SK-N-SH (cell line): ENCODE measurements around the gene PICALM. TPM values are rescaled to one million over a fixed set of nuclear protein-coding genes. Genes with fewer than 3 reads are reported as not detected.

Experiments used
- CTCF ChIA-PET: fragments of 300-600, 350-600 bp; formaldehyde crosslinking; extraction: SDS; loops from one replicate; lab custom pipeline; 2021; lab: Yijun Ruan, JAX
- POLR2A ChIA-PET: fragments of 350-600 bp; sonication (Branson Sonifier 250); formaldehyde crosslinking; extraction: SDS; loops from one replicate; lab custom pipeline; 2020; ENCODE audit warnings: antibody characterized with exemption, inconsistent platforms; lab: Yijun Ruan, JAX
- DNase-seq: peaks from one replicate; pipeline ENCODE4 v3.0.0; 2012
- H2AFZ ChIP-seq: fragments of 200-600 bp; sonication (generic); 2 replicates; pipeline ENCODE4 v1.8.1; 2016; ENCODE audit warnings: antibody characterized with exemption, mild to moderate bottlenecking, low read depth
- H3F3A ChIP-seq: fragments of 200-600 bp; sonication (generic); replicated peaks from 2 replicates; pipeline ENCODE3; 2016; ENCODE audit warnings: antibody characterized with exemption, mild to moderate bottlenecking; ENCODE audit not compliant: insufficient read depth
- H3K27ac ChIP-seq, 2 experiments: fragments of 200-500 bp in 1 of 2; fragments of 200-600 bp in 1 of 2; sonication (Bioruptor generic) in 1 of 2; sonication (generic), shearing (Covaris generic) in 1 of 2; 2 replicates each; pipeline versions ENCODE4 v1.5.1 to v1.6.1; 2014 to 2016; ENCODE audit warnings: low read depth in 2 of 2, inconsistent platforms in 1 of 2, low read length in 1 of 2, mild to moderate bottlenecking in 1 of 2, mixed read lengths in 1 of 2
- H3K27me3 ChIP-seq: fragments of 200-600 bp; sonication (generic), shearing (Covaris generic); 2 replicates; pipeline ENCODE4 v1.6.1; 2016; ENCODE audit warnings: mixed run types; ENCODE audit not compliant: insufficient read depth
- H3K36me3 ChIP-seq, 2 experiments: fragments of 200-500 bp in 1 of 2; fragments of 200-600 bp in 1 of 2; sonication (Bioruptor generic) in 1 of 2; sonication (generic) in 1 of 2; replicated peaks in 1 of 2; 2 replicates each; pipeline versions ENCODE3 to v1.5.1; 2014 to 2016; ENCODE audit warnings: low read length in 1 of 2, mild to moderate bottlenecking in 1 of 2; ENCODE audit not compliant: insufficient read depth in 2 of 2, control insufficient read depth in 1 of 2
- H3K4me1 ChIP-seq, 2 experiments: fragments of 200-500 bp in 1 of 2; fragments of 200-600 bp in 1 of 2; sonication (Bioruptor generic) in 1 of 2; sonication (generic), shearing (Covaris generic) in 1 of 2; 2 replicates each; pipeline versions ENCODE4 v1.5.1 to v1.6.1; 2014 to 2016; ENCODE audit warnings: low read depth in 1 of 2, low read length in 1 of 2, mixed run types in 1 of 2; ENCODE audit not compliant: insufficient read depth in 2 of 2, control insufficient read depth in 1 of 2
- H3K4me2 ChIP-seq: fragments of 200-600 bp; sonication (generic), shearing (Covaris generic); 2 replicates; pipeline ENCODE4 v1.6.1; 2017; ENCODE audit warnings: mixed run types
- H3K4me3 ChIP-seq, 2 experiments: fragments of 200-500 bp in 1 of 2; fragments of 200-600 bp in 1 of 2; sonication (Bioruptor generic) in 1 of 2; sonication (generic), shearing (Covaris generic) in 1 of 2; 2 replicates each; pipeline versions ENCODE4 v1.5.1 to v1.8.1; 2014 to 2016; ENCODE audit warnings: low read depth in 2 of 2, inconsistent platforms in 1 of 2, low read length in 1 of 2, mild to moderate bottlenecking in 1 of 2, mixed read lengths in 1 of 2, moderate library complexity in 1 of 2
- H3K79me2 ChIP-seq: fragments of 200-600 bp; sonication (generic); 2 replicates; pipeline ENCODE4 v1.8.1; 2017; ENCODE audit warnings: mild to moderate bottlenecking; ENCODE audit not compliant: insufficient read depth
- H3K9ac ChIP-seq: fragments of 200-600 bp; sonication (generic); 2 replicates; pipeline ENCODE4 v1.6.1; 2017; ENCODE audit warnings: mixed run types
- H3K9me2 ChIP-seq: fragments of 200-600 bp; sonication (generic); 2 replicates; pipeline ENCODE4 v1.6.1; 2017; ENCODE audit warnings: mixed run types
- H3K9me3 ChIP-seq: fragments of 200-600 bp; sonication (generic); 2 replicates; pipeline ENCODE4 v1.6.1; 2017; ENCODE audit warnings: mixed run types, mild to moderate bottlenecking, moderate library complexity
- H4K20me1 ChIP-seq: fragments of 200-600 bp; sonication (generic); 2 replicates; pipeline ENCODE4 v1.6.1; 2017; ENCODE audit warnings: mild to moderate bottlenecking, mixed run types; ENCODE audit not compliant: insufficient read depth
- CHD2 ChIP-seq: fragments of 150-350 bp; IDR thresholded peaks from 2 replicates; pipeline ENCODE4 v1.6.1; 2018; ENCODE audit warnings: low read length; ENCODE audit not compliant: partially characterized antibody
- CTCF ChIP-seq: fragments of 200-600 bp; sonication (generic); IDR thresholded peaks from 2 replicates; pipeline ENCODE4 v1.6.1; 2017; ENCODE audit warnings: antibody characterized with exemption, mild to moderate bottlenecking, moderate library complexity
- ELF1 ChIP-seq: IDR thresholded peaks from 2 replicates; pipeline ENCODE4 v1.4.0; 2012
- EP300 ChIP-seq, 2 experiments: IDR thresholded peaks; 2 replicates each; pipeline versions ENCODE4 v1.4.0 to v1.6.1; 2012; ENCODE audit warnings: borderline replicate concordance in 1 of 2, low read depth in 1 of 2, low read length in 1 of 2
- FOSL2 ChIP-seq: IDR thresholded peaks from 2 replicates; pipeline ENCODE4 v1.4.0; 2012; ENCODE audit warnings: low read depth, mild to moderate bottlenecking, moderate library complexity, borderline replicate concordance
- FOXM1 ChIP-seq: IDR thresholded peaks from 2 replicates; pipeline ENCODE4 v1.4.0; 2012; ENCODE audit warnings: low read depth, mild to moderate bottlenecking
- GABPA ChIP-seq: IDR thresholded peaks from 2 replicates; pipeline ENCODE4 v1.4.0; 2012; ENCODE audit warnings: low read depth, mild to moderate bottlenecking
- IRF3 ChIP-seq: fragments of 150-350 bp; IDR thresholded peaks from 2 replicates; pipeline ENCODE4 v1.6.1; 2016; ENCODE audit warnings: mild to moderate bottlenecking, low read depth, low read length
- JUND ChIP-seq: IDR thresholded peaks from 2 replicates; pipeline ENCODE4 v1.4.0; 2012
- MAX ChIP-seq: IDR thresholded peaks from 2 replicates; pipeline ENCODE4 v1.4.0; 2012; ENCODE audit warnings: low read depth
- MEF2A ChIP-seq: IDR thresholded peaks from 2 replicates; pipeline ENCODE4 v1.4.0; 2012; ENCODE audit warnings: low read depth, borderline replicate concordance
- NFIC ChIP-seq: IDR thresholded peaks from 2 replicates; pipeline ENCODE4 v1.4.0; 2012; ENCODE audit warnings: borderline replicate concordance
- NRF1 ChIP-seq: IDR thresholded peaks from 2 replicates; pipeline ENCODE4 v1.6.1; 2012; ENCODE audit warnings: low read depth, mild to moderate bottlenecking, low read length
- POLR2AphosphoS5 ChIP-seq: IDR thresholded peaks from 2 replicates; pipeline ENCODE4 v1.6.1; 2012; ENCODE audit warnings: low read depth, low read length
- RAD21 ChIP-seq: IDR thresholded peaks from 2 replicates; pipeline ENCODE4 v1.6.1; 2012; ENCODE audit warnings: mild to moderate bottlenecking, low read length
- RCOR1 ChIP-seq: fragments of 150-350 bp; IDR thresholded peaks from 2 replicates; pipeline ENCODE4 v1.6.1; 2017; ENCODE audit warnings: antibody characterized with exemption, low read length
- RXRA ChIP-seq: IDR thresholded peaks from 2 replicates; pipeline ENCODE4 v1.4.0; 2012; ENCODE audit warnings: low read depth, mild to moderate bottlenecking, borderline replicate concordance
- SIN3A ChIP-seq: IDR thresholded peaks from 2 replicates; pipeline ENCODE4 v1.6.1; 2012; ENCODE audit warnings: low read depth, mild to moderate bottlenecking, low read length, moderate library complexity, borderline replicate concordance
- SMC3 ChIP-seq: IDR thresholded peaks from 2 replicates; pipeline ENCODE4 v1.6.1; 2012; ENCODE audit warnings: low read depth, low read length, improper control_type of control experiment
- TCF12 ChIP-seq: IDR thresholded peaks from 2 replicates; pipeline ENCODE4 v1.4.0; 2012
- USF1 ChIP-seq: IDR thresholded peaks from 2 replicates; pipeline ENCODE4 v1.4.0; 2012; ENCODE audit warnings: low read depth, borderline replicate concordance
- YY1 ChIP-seq: IDR thresholded peaks from 2 replicates; pipeline ENCODE4 v1.4.0; 2012; ENCODE audit warnings: low read depth, mild to moderate bottlenecking
- ZBTB33 ChIP-seq: IDR thresholded peaks from 2 replicates; pipeline ENCODE4 v1.4.0; 2012; ENCODE audit warnings: low read depth, borderline replicate concordance
- WGBS: methylation state at CpG from one replicate; pipeline ENCODE4 v1.1.6; 2017; ENCODE audit warnings: low lambda C conversion rate; 5-methylcytosine and 5-hydroxymethylcytosine counted together
- polyA plus RNA-seq, 3 experiments: library from polyadenylated mRNA; depleted of rRNA; stranded (reverse); fragments of >200 nt; gene quantifications; 2 replicates each; pipeline ENCODE4 v1.2.3, GENCODE V29; 2012

PICALM gene
- polyA plus RNA-seq, 1 of the 3 experiments (the other 2 are of a cell fraction), result 103 TPM

- TF ChIP-seq ZBTB33 (no peak), FOXM1 (no peak)
- TF ChIP-seq, all 33 proteins: peak for 0
Measured at GRCh38 chr11:85965202-85965601, 103.7 kb downstream of the PICALM start (continued).

- DNase-seq, result no peak
- ChIA-PET POLR2A (no interaction called here), CTCF (interaction anchor here (0.8 to 0.9 kb wide), 2 partner anchors 10 to 80 kb away, joined by 3 read pairs; no protein-coding TSS in a partner anchor)
- H3K27ac ChIP-seq, result peak overlapping the region; percentile 58 to 65
- 35% methylated on average over 5 of the region's 5 CpGs for WGBS
- H3K9me3 ChIP-seq, result no peaks in the 10 kb centered on the region
- no peak overlapping the region for H3K4me3 ChIP-seq
- no peak overlapping the region for H3K9ac ChIP-seq
- no peaks in the 10 kb centered on the region for H3K9me2 ChIP-seq
- H3F3A ChIP-seq, result peaks cover 8% of the 10 kb centered on the region
- H2AFZ ChIP-seq, result no peak overlapping the region
- H3K4me1 ChIP-seq, result peaks cover 4 to 16% of the 10 kb centered on the region in 2 experiments; a peak in 3 of 4 replicates
- H4K20me1 ChIP-seq, result peaks cover 11% of the 10 kb centered on the region; the same call in 1 of the 2 replicates
- peak overlapping the region; percentile 45; the same call in 1 of the 2 replicates for H3K4me2 ChIP-seq
- H3K27me3 ChIP-seq, result no peaks in the 10 kb centered on the region
- H3K79me2 ChIP-seq, result peaks cover 52% of the 10 kb centered on the region
- H3K36me3 ChIP-seq, result peaks cover 40 to 76% of the 10 kb centered on the region in 2 experiments
- TF ChIP-seq JUND (peak; percentile 89), IRF3 (no peak), NRF1 (no peak), GABPA (no peak), USF1 (no peak), CTCF (no peak), MEF2A (peak; percentile 63; the same call in 1 of the 2 replicates), RXRA (peak; percentile 47; the same call in 1 of the 2 replicates), RAD21 (no peak), TCF12 (peak; percentile 94), FOSL2 (peak; percentile 69), POLR2AphosphoS5 (no peak; the same call in 1 of the 2 replicates), ELF1 (no peak), ZBTB33 (peak; percentile 30; the same call in 1 of the 2 replicates), MAX (peak; percentile 88), SMC3 (no peak), EP300 (IDR thresholded peaks at IDR 0.05; ENCODE audit: borderline replicate concordance in 1 of 2, low read depth in 1 of 2, low read length in 1 of 2) (peak; percentile 41 to 86; a peak in 3 of 4 replicates), NFIC (peak; percentile 81; the same call in 1 of the 2 replicates), CHD2 (no peak), SIN3A (no peak), YY1 (peak; percentile 32; the same call in 1 of the 2 replicates), FOXM1 (no peak), RCOR1 (no peak)
Measured at GRCh38 chr11:85961930-85962363, 106.9 kb downstream of the PICALM start.
